ENCODE data around the gene MRTFA.
"Not testable (repeated sequence)": the region's sequence is repeated elsewhere in the genome, so short reads cannot be mapped to it uniquely, and the experiment has no call there.

The MRTFA gene

GRCh38 chr22:40383905-40384304, 252.6 kb downstream of the MRTFA start:
- DNase-seq = no peak

GRCh38 chr22:40381461-40381860, 255.1 kb downstream of the MRTFA start:
- no peak for DNase-seq

GRCh38 chr22:40378448-40378847, 258.1 kb downstream of the MRTFA start:
- DNase-seq = not testable (repeated sequence)

GRCh38 chr22:40377931-40378330, 258.6 kb downstream of the MRTFA start:
- no peak for DNase-seq

- no peak for DNase-seq
Observed at GRCh38 chr22:40376149-40376548, 260.4 kb downstream of the MRTFA start.

- no peak for DNase-seq
Observed at GRCh38 chr22:40374567-40374966, 262.0 kb downstream of the MRTFA start.

GRCh38 chr22:40368836-40369235, 267.7 kb downstream of the MRTFA start:
- DNase-seq = no peak

GRCh38 chr22:40368016-40368415, 268.5 kb downstream of the MRTFA start:
- no peak for DNase-seq

GRCh38 chr22:40367342-40367741, 269.2 kb downstream of the MRTFA start:
- no peak for DNase-seq

GRCh38 chr22:40366068-40366467, 270.5 kb downstream of the MRTFA start:
- no peak for DNase-seq

- DNase-seq = no peak
Observed at GRCh38 chr22:40364431-40364830, 272.1 kb downstream of the MRTFA start.

GRCh38 chr22:40363059-40363458, 273.5 kb downstream of the MRTFA start:
- DNase-seq = no peak

- DNase-seq = no peak
Observed at GRCh38 chr22:40361100-40361499, 275.4 kb downstream of the MRTFA start.

Measured in activated gamma-delta T cell (primary cell).